Prostate gland (tissue), 2 donors: ENCODE results near the gene NAMPT.

Source experiments
- CTCF ChIP-seq, 4 experiments: fragments of 200-600 bp in 2 of 4; fragments of 450-650 bp in 2 of 4; sonication (generic) in 2 of 4; IDR thresholded peaks; 1 replicate in 3 of 4; 2 replicates in 1 of 4; pipeline ENCODE4 v1.5.1; 2016 to 2019; ENCODE audit warnings: antibody characterized with exemption in 4 of 4, mild to moderate bottlenecking in 2 of 4, moderate library complexity in 2 of 4
- POLR2A ChIP-seq: fragments of 450-650 bp; IDR thresholded peaks from one replicate; pipeline ENCODE4 v1.6.1; 2016; ENCODE audit warnings: antibody characterized with exemption, mild to moderate bottlenecking
- POLR2AphosphoS5 ChIP-seq: sonication (generic); formaldehyde crosslinking; IDR thresholded peaks from one replicate; pipeline ENCODE4 v1.6.1; 2017; ENCODE audit warnings: antibody characterized with exemption

DNA sequence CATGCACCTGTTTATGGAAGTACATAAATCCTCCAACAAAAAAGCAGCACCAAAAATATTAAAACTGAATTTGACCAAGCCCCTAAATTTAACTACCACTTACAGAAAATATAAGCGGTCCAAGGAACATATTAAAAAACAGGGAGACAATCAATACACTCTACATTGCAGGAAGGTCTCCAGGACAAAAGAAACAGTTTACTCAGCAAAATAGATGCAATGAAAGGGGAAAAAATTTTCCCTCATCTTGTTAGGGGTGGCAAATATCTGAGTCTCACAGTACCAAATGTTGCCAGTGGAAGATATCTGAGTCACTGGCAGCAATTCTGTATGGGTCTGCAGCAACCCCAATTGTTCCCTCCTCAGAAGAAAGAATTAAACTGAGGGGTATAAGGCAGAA, 50.4 kb downstream of the NAMPT start:
- no peak for TF ChIP-seq POLR2A
- no peak for TF ChIP-seq CTCF (IDR thresholded peaks at IDR 0.05)
- no peak for TF ChIP-seq POLR2AphosphoS5
